ENCODE results near the gene MECP2.
A peak's percentile ranks its signal among the peaks of the same experiment; 100 is the strongest.

The MECP2 gene

GRCh38 chrX:154115071-154115470 lies 17.6 kb upstream of the MECP2 start:
- DNase-seq, result no peak

GRCh38 chrX:154114652-154115051 lies 17.1 kb upstream of the MECP2 start:
- no peak for DNase-seq

- no peak for DNase-seq
These were observed 16.2 kb upstream of the MECP2 start for GRCh38 chrX:154113729-154114128.

DNA sequence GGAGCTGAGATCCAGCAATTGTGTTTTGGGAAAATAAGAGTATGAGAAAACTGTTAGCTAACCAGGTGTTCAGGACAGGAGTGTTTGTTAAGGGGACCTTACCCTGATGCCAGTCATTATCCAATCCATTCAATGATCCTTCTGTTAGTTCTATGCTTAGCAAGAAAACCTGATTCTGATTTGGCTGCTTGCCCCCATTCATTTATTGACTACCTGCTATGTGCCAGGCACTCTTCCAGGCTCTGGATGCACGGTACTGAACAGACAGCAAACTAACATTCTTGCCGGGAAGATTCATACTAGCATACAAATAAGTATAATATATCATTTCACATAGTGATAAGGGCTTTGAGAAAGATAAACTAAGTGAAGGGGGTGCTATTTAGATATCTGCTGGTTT lies 1.0 kb upstream of the MECP2 start:
- DNase-seq, result peak; percentile 29

- DNase-seq, result peak; percentile 83
These were observed 421 bp downstream of the MECP2 start for GRCh38 chrX:154097003-154097588.

DNA sequence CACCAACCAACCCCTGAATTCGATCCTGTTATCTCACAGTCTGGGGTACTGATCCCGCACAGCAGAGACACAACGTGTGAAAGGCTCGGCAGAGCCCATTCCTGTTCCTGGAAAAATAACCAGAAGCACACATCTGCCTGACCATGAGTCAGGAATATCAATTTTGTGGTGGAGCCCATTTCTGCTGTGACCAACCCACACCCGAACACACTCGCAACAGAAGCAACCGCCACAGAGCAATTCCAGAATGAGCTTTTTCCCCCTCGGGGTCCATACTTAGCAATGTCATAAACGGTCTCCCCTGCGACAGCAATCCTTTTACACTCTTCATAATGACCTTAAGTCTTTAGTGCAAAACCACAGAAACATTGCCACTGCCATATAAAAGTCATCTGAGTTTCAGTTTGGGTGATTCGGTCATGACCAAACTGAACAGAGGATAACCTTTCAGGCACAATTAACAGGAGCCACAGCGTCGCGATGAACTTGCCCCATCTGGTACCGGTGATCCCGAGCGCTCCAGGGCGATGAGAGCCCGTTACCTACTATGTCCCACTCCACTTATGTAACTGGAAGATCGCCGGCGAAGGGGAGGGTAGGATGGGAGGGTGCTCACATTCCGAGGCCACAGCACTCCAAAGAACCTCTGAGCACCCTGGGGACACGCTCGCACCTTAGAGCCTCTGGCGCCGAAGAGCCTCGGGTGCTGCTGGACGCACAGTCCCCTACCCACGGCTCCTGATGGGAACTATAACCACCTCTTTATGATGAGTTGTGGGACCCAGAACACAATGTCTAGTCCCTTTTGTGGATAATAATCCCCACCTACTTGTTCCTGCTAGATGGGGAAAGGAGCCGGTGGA lies 1.1 kb downstream of the MECP2 start:
- DNase-seq, result no peak

DNA sequence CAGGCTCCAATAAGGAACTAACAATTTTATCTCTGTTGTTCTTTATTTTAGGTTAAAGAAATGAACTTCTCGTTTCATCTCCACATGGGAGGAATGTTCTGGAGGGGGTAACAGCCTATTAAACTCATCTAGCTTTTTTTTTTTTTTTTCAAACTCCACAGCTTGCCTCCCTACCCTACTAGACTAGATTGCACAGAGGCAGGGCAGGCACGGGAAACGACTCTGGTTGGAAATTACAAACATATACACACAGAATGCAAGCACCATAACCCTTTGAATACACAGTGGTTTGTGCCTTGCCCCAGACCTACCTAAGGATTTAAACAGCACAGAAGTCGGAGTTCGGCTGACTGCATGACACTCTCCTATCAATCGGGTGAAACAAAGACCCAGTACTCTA lies 2.7 kb downstream of the MECP2 start:
- no peak for DNase-seq

DNA sequence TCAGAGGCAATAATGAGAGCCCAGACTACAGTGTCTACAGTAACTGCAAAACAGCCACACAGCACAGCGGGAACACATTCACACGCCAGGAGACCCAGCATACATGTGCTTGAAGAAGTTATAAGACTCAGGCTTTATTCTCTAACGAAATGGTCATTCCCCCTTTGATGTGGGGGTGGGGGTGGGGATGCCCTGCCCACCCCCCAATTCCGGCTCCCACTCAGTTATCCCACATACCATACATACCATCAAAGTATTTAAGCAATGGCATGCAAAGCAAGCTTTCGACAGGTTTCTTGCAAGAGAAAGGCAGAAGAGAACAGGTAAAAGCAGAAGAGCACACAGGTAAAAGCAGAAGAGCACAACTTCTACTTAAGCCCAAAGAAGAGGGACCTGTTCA lies 3.6 kb downstream of the MECP2 start:
- no peak for DNase-seq

GRCh38 chrX:154092371-154092770 lies 5.1 kb downstream of the MECP2 start:
- DNase-seq, result no peak

DNA sequence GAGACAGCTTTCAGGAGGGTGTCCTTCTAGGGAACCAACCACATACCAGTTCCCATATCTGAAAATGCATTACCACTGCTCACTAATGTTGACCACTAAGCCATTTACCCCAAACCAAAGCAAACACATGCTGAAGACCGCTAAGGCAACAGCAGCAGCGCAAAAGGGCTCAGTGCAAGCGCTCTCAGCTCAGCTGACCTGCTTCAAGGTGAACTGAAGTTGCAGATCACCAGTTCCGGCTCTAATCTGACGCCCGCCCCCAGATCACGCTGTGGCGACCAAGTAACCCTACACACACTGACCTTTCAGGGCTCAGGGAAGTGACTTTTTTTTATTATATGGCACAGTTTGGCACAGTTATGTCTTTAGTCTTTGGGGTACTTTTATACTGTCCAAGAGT lies 5.8 kb downstream of the MECP2 start:
- no peak for DNase-seq

DNA sequence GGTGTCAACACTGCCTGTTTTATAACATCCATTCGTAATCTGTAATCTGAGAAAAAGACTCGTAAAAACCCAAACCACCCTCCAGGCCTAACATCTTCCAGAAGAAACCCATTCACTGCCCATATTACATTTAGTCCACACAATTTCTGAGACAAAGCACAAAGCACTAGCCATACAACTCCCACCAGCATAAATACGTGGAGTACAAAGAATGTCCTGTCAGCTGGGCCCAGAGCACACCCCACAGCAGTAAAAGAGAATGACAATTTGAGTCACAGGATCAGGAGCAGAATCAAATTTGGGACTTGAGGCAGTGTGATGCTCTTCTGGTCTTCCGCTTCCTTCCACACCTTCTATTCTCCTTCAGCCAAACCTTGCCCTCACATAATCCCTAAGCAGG lies 6.8 kb downstream of the MECP2 start:
- DNase-seq, result no peak

DNA sequence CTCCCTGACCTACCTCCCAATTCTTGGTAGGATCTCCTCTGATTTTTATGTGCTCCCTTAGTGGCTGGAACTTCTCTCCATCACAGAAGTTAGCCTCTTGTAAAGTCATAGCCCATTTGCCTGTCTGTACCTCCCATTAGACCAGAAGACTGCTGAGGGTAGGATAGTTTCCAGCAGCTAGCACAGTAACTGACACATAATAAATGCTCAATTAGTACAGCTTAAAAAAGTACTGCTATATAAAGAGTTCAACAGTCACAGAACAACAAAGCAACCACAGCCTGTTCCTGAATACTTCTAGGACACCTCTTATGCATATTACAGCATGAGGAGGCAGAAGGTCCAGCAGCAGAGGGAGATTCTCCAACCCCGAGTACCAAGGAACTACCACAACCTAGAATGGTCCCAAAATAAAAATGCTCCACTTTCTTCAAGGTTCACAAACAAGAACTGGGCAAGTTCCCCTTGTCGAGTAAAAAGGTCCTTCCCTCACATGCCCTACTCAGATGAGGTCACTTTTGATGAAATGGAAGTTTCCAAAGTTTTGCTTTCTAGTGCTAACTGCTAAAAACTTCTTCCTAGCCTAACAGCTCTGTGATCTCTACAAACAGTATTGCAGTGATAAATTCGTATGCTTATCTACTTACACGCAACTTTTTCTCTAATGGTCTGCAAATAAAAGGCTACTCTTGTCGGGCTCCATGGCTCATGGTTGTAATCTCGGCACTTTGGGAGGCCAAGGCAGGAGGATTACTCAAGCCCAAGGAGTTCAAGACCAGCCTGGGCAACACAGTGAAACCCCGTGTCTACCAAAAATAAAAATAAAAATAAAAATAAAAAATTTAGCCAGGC lies 12.8 kb downstream of the MECP2 start:
- no peak for DNase-seq

GRCh38 chrX:154083126-154083517 lies 14.4 kb downstream of the MECP2 start:
- no peak for DNase-seq

DNA sequence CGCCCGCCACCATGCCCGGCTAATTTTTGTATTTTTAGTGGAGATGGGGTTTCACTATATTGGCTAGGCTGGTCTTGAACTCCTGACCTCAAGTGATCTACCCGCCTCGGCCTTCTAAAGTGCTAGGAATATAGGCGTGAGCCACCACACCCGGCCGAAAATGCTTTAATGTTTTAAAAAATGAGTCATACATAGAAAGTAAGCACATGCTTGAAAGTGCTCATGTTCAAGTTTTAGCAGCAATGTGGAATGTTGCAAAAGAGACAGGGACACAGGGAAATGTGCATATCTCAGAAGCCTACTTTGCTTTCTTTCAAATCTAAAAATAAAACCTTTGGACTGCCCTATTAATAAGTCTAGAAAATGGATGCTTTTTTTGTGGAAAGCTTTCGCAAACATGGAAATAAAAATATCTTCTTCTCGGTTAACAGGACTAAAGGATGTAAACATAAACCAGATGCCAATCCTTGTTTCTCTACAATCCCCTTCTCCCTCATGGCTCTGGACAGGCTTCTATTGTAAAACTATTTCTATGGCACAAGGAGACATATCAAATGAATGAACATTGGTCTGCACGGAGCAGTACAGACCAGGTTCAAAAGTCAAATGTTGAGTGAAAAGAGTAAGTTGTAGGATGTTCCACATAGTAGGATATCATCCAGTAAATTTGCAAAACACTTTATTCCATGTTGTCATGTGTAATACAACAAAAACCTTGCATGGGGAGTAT lies 15.0 kb downstream of the MECP2 start:
- DNase-seq, result no peak

GRCh38 chrX:154077101-154077500 lies 20.4 kb downstream of the MECP2 start:
- DNase-seq, result no peak

DNA sequence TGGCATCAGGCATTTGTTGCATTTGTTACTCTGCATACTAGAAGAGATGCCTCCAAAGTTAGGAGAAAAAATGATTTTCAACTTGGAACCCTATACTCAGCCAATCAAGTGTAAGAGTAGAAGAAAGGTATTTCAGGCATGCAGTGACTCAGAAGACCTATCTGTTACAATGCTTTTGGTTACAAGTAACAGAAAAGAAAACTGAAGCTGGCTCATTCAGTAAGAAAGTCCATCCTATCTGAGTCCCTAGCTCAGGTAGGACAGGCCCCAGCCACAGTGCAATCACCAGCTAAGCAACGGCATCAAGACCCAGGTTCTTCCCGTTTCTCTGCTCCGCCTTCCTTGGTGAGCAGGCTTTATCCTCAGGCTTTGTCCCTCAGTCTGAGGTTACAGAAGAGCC lies 23.3 kb downstream of the MECP2 start:
- DNase-seq, result no peak

GRCh38 chrX:154072192-154072591 lies 25.3 kb downstream of the MECP2 start:
- DNase-seq, result no peak

DNA sequence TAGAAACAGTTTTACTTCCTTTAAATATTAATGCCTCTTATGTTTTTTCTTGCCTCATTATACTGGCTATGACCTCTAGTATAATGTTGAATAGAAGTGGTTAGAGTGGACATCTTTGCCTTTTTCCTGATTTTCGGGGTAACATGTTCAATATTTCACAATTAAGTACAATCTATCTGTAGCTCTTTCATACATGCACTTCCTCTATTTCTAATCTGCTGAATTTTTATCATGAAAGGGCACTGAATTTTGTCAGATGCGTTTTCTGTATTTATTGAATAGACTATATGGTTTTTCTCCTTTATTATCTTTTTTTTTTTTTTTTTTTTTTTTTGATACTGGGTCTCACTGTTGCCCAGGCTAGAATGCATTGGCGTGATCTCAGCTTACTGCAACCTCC lies 29.0 kb downstream of the MECP2 start:
- no peak for DNase-seq

DNA sequence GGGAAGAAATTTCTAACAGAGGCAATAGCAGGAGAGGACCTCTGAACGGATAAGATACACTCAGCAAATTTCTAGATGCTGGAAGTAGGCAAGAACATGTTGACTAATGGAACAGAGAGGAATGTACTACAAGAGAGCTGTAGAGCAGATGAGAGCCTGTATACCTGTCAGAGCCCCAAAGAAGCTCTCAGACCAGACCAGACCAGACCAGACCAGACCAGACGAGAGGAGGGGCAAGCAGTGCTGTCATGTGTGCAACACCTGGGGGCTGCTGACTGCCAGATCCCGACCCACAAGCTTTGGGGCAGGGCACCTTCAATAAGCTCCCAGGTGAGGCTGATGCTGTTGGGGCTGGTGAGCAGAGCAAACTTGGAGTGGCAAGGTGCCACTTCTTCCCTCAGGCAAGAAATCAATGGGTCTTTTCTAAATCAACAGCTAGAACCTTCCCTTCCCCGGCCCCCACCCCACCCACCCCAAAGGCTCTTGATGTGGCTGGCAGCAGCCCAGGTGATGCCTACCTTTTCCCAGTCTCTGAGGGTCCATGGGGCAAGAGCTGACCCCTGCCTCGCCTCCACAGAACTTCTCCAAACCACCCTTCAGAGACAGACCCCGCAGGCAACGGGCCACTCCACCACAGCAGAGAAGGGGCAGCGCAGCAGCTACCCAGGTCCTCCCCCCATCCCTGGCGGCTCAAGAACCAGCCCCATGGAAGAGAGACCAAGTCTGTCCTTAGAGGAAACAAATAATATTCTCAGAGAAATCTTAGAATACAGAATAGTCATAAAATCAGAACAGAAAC lies 32.7 kb downstream of the MECP2 start:
- no peak for DNase-seq

DNA sequence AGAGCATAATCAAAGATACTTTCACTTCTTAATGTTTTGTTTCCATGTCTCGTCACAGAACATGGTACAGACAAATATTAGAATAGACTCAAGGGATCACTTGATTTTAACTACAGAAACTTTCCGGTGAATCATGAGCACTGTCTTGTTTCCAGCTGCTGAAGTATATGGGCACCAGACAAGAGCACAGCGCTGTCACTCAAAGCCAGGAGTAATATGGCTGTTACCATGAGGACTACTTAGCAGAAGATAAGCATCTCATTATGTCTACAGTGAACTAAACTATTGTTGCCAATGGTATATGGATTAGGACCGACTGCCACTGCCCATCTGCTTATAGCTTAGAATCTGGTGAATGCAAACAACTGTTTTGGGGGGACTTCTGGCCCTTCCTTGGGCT lies 34.3 kb downstream of the MECP2 start:
- DNase-seq, result no peak

- DNase-seq, result no peak
These were observed 35.7 kb downstream of the MECP2 start for GRCh38 chrX:154061801-154062200.

DNA sequence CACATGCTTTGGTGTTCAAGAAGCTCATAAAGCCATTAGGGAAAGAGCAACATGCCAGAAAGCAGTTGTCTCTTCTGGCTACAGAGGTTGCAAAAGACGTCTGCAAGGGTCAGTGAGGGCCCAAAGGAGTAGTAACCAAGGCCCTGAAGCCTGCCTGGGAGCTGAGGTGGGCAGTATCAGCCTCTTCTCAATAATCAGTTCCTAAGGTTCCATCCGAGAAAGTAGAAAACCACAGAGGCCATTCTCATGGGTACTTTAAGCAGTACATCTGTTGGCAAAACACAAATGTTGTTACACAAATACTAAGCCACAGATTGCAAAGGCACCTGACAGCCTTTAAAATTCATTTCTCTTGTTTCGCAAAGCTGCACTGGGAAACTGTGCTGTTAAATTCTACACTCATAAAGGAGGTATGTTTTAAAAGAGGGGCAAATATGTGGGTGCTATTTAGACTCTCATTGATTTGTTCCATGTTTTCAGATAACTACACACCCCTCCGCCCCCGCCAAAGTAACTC lies 37.7 kb downstream of the MECP2 start:
- no peak for DNase-seq

All from NCI-H1092 (cell line).